Breast epithelium (tissue), 3 donors: ENCODE data around the gene GLIS2.

Experiments
- POLR2A ChIP-seq: fragments of 450-650 bp; IDR thresholded peaks from one replicate; pipeline ENCODE4 v1.6.1; 2016; ENCODE audit warnings: antibody characterized with exemption, mild to moderate bottlenecking, moderate library complexity
- TF ChIP-seq, protein P1 (sequence below), 3 donors: fragments of 450-650 bp; IDR thresholded peaks; one replicate each; pipeline ENCODE4 v1.5.1; 2016 to 2017; ENCODE audit warnings: antibody characterized with exemption in 3 of 3, mild to moderate bottlenecking in 3 of 3, moderate library complexity in 3 of 3

DNA sequence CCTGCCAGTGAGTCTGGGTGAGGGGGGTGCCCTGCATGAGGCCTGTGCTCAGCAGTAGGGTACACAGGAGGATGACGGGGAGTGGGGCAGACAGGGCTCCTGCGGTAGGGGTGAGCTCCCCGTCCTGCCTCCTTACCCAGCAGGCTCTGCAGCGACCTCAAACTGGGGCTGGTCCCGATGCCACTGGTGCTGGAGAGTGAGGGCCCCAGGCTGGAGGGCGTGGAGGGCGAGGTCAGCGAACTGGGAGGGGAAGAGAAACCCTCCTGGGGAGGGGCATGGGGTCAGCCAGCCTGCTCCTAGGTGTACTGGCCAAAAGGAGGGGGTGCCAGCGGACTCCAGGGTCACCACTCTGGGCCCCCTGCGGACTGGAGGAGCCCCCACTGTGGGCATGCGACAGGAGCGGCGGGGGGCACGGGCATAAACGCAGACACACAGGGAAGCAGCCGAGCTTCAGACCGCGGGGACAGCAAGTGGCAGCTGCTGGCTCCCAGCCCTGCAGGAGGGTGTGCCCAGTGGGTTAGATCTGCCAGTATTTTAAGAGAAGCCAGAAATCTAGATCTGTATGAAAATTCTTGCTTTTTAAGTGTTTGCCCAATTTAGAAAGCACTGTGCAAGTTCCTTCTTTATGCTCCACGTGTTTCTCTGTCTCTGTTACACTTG is 46.7 kb downstream of the GLIS2 start:
- TF ChIP-seq, protein P1, sequence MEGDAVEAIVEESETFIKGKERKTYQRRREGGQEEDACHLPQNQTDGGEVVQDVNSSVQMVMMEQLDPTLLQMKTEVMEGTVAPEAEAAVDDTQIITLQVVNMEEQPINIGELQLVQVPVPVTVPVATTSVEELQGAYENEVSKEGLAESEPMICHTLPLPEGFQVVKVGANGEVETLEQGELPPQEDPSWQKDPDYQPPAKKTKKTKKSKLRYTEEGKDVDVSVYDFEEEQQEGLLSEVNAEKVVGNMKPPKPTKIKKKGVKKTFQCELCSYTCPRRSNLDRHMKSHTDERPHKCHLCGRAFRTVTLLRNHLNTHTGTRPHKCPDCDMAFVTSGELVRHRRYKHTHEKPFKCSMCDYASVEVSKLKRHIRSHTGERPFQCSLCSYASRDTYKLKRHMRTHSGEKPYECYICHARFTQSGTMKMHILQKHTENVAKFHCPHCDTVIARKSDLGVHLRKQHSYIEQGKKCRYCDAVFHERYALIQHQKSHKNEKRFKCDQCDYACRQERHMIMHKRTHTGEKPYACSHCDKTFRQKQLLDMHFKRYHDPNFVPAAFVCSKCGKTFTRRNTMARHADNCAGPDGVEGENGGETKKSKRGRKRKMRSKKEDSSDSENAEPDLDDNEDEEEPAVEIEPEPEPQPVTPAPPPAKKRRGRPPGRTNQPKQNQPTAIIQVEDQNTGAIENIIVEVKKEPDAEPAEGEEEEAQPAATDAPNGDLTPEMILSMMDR (IDR thresholded peaks at IDR 0.05) = no peak
- no peak for TF ChIP-seq POLR2A
